Transverse colon (tissue), 4 donors: ENCODE data around the gene ZNF665. TPM values are rescaled to one million over a fixed set of nuclear protein-coding genes. Genes with fewer than 3 reads are reported as not detected.

Experiments
- DNase-seq: peaks from one replicate; pipeline ENCODE4 v3.0.0-alpha.2; 2019
- H3K27ac ChIP-seq, 4 donors: fragments of 200-600 bp; sonication (generic); 2 replicates each; pipeline ENCODE4 v1.5.1; 2016 to 2018; ENCODE audit warnings: inconsistent platforms in 4 of 4
- H3K27me3 ChIP-seq: fragments of 200-600 bp; sonication (generic); 2 replicates; pipeline ENCODE4 v1.5.1; 2017; ENCODE audit warnings: inconsistent platforms
- H3K36me3 ChIP-seq, 4 donors: fragments of 200-600 bp; sonication (generic); 2 replicates each; pipeline ENCODE4 v1.5.1; 2017 to 2019; ENCODE audit warnings: inconsistent platforms in 4 of 4
- H3K4me1 ChIP-seq, 4 donors: fragments of 200-600 bp; sonication (generic); 2 replicates each; pipeline ENCODE4 v1.5.1; 2017 to 2020; ENCODE audit warnings: inconsistent platforms in 4 of 4
- H3K4me3 ChIP-seq, 4 donors: fragments of 200-600 bp; sonication (generic); 1 replicate in 1 of 4; 2 replicates in 3 of 4; pipeline versions ENCODE4 v1.5.1 to v1.6.1; 2017 to 2019; ENCODE audit warnings: inconsistent platforms in 4 of 4
- H3K9me3 ChIP-seq, 2 donors: fragments of 200-600 bp; sonication (generic); 2 replicates each; pipeline ENCODE4 v1.5.1; 2017 to 2019; ENCODE audit warnings: inconsistent platforms in 2 of 2
- EP300 ChIP-seq: sonication (generic); formaldehyde crosslinking; IDR thresholded peaks from one replicate; pipeline ENCODE4 v1.6.1; 2017; ENCODE audit warnings: antibody characterized with exemption, low read depth
- POLR2A ChIP-seq: fragments of 450-650 bp; IDR thresholded peaks from one replicate; pipeline ENCODE4 v1.6.1; 2016; ENCODE audit warnings: antibody characterized with exemption, mild to moderate bottlenecking, moderate library complexity
- POLR2AphosphoS5 ChIP-seq, 3 donors: sonication (generic); formaldehyde crosslinking; IDR thresholded peaks; one replicate each; pipeline ENCODE4 v1.6.1; 2016; ENCODE audit warnings: antibody characterized with exemption in 3 of 3
- WGBS, 2 donors: methylation state at CpG; one replicate each; pipeline ENCODE4 v1.1.5; 2018; ENCODE audit warnings: low coverage in 1 of 2; 5-methylcytosine and 5-hydroxymethylcytosine counted together
- in situ Hi-C, 4 donors: fragments of 200-750 bp; cut with MboI; loops; one replicate each; pipeline versions ENCODE4 v1.15.0 to v1.15.1; 2017; ENCODE audit warnings: low sequenced_read_pairs in 3 of 4, low pct_ligation_motif_present in 1 of 4, low pct_unique_long_range_greater_than_20kb in 1 of 4
- intact Hi-C: fragments of 100-400 bp; cut with DNase I; formaldehyde crosslinking; loops from one replicate; pipeline ENCODE4 v1.15.1; 2023; ENCODE audit warnings: low total_unique reads
- total RNA-seq, 4 donors: library from RNA; depleted of rRNA; stranded (reverse); fragments of >200 nt; gene quantifications; one replicate each; pipeline ENCODE4 v1.1.0, GENCODE V29; 2016
- TF ChIP-seq, protein P1 (sequence below), 5 experiments: fragments of 200-600 bp in 3 of 5; fragments of 450-650 bp in 2 of 5; sonication (generic) in 3 of 5; IDR thresholded peaks; 1 replicate in 2 of 5; 2 replicates in 3 of 5; pipeline ENCODE4 v1.5.1; 2016 to 2017; ENCODE audit warnings: antibody characterized with exemption in 5 of 5, inconsistent platforms in 3 of 5, mild to moderate bottlenecking in 2 of 5, moderate library complexity in 1 of 5

The ZNF665 gene
- total RNA-seq, 4 donors from 2014 or later: 1.00 to 4.4 (median 2.6) TPM; not detected in 1

DNA sequence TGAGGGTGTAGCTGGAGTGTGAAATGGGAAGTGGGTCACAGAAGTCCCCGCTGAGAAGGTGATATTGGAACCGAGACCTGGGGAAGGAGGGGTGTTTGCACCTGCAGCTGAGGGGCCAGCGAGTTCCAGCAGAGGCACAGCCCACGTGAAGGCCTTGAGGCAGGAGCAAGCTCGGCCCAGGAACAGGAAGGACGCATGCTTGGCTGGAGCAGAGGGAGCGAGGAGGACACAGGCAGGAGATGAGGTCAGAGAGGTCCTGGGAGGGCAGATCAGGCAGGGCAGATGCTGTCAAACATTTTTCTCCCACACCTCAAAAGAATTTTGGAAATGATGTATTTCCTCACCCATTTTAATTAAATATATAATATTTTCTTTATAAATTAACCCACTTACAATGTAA, 69.8 kb downstream of the ZNF665 start:
- Histone ChIP-seq H3K36me3 (no peaks in the 10 kb centered on the region), H3K27me3 (no peaks in the 10 kb centered on the region), H3K27ac (no peak overlapping the region), H3K9me3 (peaks cover 0 to 2% of the 10 kb centered on the region in 2 donors), H3K4me1 (no peaks in the 10 kb centered on the region), H3K4me3 (no peak overlapping the region)
- 82 to 92% methylated on average over 6 to 7 of the region's 7 CpGs for WGBS, 2 donors
- DNase-seq: no peak
- no peak for TF ChIP-seq POLR2AphosphoS5 (IDR thresholded peaks at IDR 0.05)
- no peak for TF ChIP-seq POLR2A
- TF ChIP-seq, protein P1, sequence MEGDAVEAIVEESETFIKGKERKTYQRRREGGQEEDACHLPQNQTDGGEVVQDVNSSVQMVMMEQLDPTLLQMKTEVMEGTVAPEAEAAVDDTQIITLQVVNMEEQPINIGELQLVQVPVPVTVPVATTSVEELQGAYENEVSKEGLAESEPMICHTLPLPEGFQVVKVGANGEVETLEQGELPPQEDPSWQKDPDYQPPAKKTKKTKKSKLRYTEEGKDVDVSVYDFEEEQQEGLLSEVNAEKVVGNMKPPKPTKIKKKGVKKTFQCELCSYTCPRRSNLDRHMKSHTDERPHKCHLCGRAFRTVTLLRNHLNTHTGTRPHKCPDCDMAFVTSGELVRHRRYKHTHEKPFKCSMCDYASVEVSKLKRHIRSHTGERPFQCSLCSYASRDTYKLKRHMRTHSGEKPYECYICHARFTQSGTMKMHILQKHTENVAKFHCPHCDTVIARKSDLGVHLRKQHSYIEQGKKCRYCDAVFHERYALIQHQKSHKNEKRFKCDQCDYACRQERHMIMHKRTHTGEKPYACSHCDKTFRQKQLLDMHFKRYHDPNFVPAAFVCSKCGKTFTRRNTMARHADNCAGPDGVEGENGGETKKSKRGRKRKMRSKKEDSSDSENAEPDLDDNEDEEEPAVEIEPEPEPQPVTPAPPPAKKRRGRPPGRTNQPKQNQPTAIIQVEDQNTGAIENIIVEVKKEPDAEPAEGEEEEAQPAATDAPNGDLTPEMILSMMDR (IDR thresholded peaks at IDR 0.05): no peak
- TF ChIP-seq EP300: no peak
- in situ Hi-C loops (no loop called here), intact Hi-C loops (no loop called here)

Other genes with a start within 250 kb of the ZNF665 start
- 100 to 1,000 TPM in 1 of 4 donors, 10 to 100 TPM in 2, 1 to 10 TPM in 1; 6.0 to 150 (median 13.9) TPM for gene ZNF816, start 230.5 kb downstream of the ZNF665 start, total RNA-seq
- not detected for gene ERVV-1, start 179.4 kb downstream of the ZNF665 start, total RNA-seq
- gene ERVV-2, start 148.6 kb downstream of the ZNF665 start, total RNA-seq: not detected
- 10 to 100 TPM; 23.9 to 47.0 (median 33.6) TPM for gene ZNF160, start 89.9 kb downstream of the ZNF665 start, total RNA-seq
- gene ZNF415, start 60.4 kb downstream of the ZNF665 start, total RNA-seq: 10 to 100 TPM in 2 of 4 donors, 1 to 10 TPM in 1, not detected in 1; 5.6 to 11.5 (median 10.8) TPM
- gene ZNF347, start 34.3 kb downstream of the ZNF665 start, total RNA-seq: 10 to 100 TPM in 2 of 4 donors, 1 to 10 TPM in 2; 5.6 to 12.5 (median 9.9) TPM
- gene ZNF677, start 61.5 kb upstream of the ZNF665 start, total RNA-seq: 1 to 10 TPM; 3.4 to 9.7 (median 6.7) TPM
- gene VN1R2, start 64.9 kb upstream of the ZNF665 start, total RNA-seq: not detected
- not detected for gene VN1R4, start 74.4 kb upstream of the ZNF665 start, total RNA-seq
- 1 to 10 TPM; 1.6 to 8.4 (median 5.9) TPM for gene ZNF845, start 140.4 kb upstream of the ZNF665 start, total RNA-seq
- 10 to 100 TPM in 3 of 4 donors, 1 to 10 TPM in 1; 9.0 to 34.8 (median 19.5) TPM for gene ZNF525, start 172.3 kb upstream of the ZNF665 start, total RNA-seq
- gene ZNF765, start 201.8 kb upstream of the ZNF665 start, total RNA-seq: 10 to 100 TPM in 3 of 4 donors, 1 to 10 TPM in 1; 6.0 to 14.3 (median 11.2) TPM
- 10 to 100 TPM in 2 of 4 donors, 1 to 10 TPM in 2; 3.0 to 15.1 (median 10.2) TPM for gene ZNF761, start 238.6 kb upstream of the ZNF665 start, total RNA-seq